Measurements from ENCODE around the gene PDLIM7.

GRCh38 chr5:177455661-177456590 lies 41.5 kb downstream of the PDLIM7 start:
- TF ChIP-seq CTCF (IDR thresholded peaks at IDR 0.05; ENCODE audit: poor library complexity, severe bottlenecking) (peak; percentile 78), EZH2 (IDR thresholded peaks at IDR 0.05; ENCODE audit: borderline replicate concordance, insufficient read depth, low read length, poor library complexity, severe bottlenecking) (no peak), POLR2AphosphoS5 (IDR thresholded peaks at IDR 0.05) (no peak), REST (IDR thresholded peaks at IDR 0.05; ENCODE audit: borderline replicate concordance) (no peak), EP300 (conservative IDR thresholded peaks at IDR 0.05; ENCODE audit: poor library complexity, severe bottlenecking) (no peak), MXI1 (conservative IDR thresholded peaks at IDR 0.05; ENCODE audit: poor library complexity, severe bottlenecking) (no peak), RAD21 (conservative IDR thresholded peaks at IDR 0.05) (peak; percentile 46), SMC3 (conservative IDR thresholded peaks at IDR 0.05; ENCODE audit: poor library complexity) (peak; percentile 67), TAF1 (IDR thresholded peaks at IDR 0.05; ENCODE audit: low read depth) (no peak)

All from neural cell (in vitro differentiated cells).